Nephron progenitor cell (in vitro differentiated cells): ENCODE results near the gene RNF186.

ENCODE experiments used
- DNase-seq: peaks from one replicate; pipeline ENCODE4 v3.0.0; 2021
- H3K27ac Mint-ChIP-seq: 2 replicates; pipeline ENCODE4 v1.8.0; 2021; ENCODE audit warnings: mild to moderate bottlenecking, moderate library complexity, mixed read lengths
- H3K27me3 Mint-ChIP-seq: 2 replicates; pipeline ENCODE4 v1.8.0; 2021; ENCODE audit warnings: mild to moderate bottlenecking, low read depth, mixed read lengths; ENCODE audit not compliant: poor library complexity
- H3K36me3 Mint-ChIP-seq: 2 replicates; pipeline ENCODE4 v1.8.0; 2021; ENCODE audit warnings: low read depth, mixed read lengths
- H3K4me1 Mint-ChIP-seq: 2 replicates; pipeline ENCODE4 v1.8.0; 2021; ENCODE audit warnings: mixed read lengths
- H3K4me3 Mint-ChIP-seq: 2 replicates; pipeline ENCODE4 v1.8.0; 2021; ENCODE audit warnings: mild to moderate bottlenecking, moderate library complexity, mixed read lengths
- H3K9me3 Mint-ChIP-seq: 2 replicates; pipeline ENCODE4 v1.8.0; 2021; ENCODE audit warnings: mild to moderate bottlenecking, moderate library complexity, mixed read lengths
- CTCF ChIP-seq: fragments of 200-600 bp; sonication (generic); IDR thresholded peaks from 2 replicates; pipeline ENCODE4 v1.5.0; 2021; ENCODE audit warnings: antibody characterized with exemption

RNF186 gene

GRCh38 chr1:19780267-19780877 lies 34.7 kb downstream of the RNF186 start:
- peaks cover 31% of the 10 kb centered on the region for H3K27me3 Mint-ChIP-seq
- H3K4me1 Mint-ChIP-seq: peaks cover 5% of the 10 kb centered on the region
- no peak for TF ChIP-seq CTCF
- H3K4me3 Mint-ChIP-seq: no peak overlapping the region
- H3K9me3 Mint-ChIP-seq: no peaks in the 10 kb centered on the region
- no peak overlapping the region for H3K27ac Mint-ChIP-seq
- no peaks in the 10 kb centered on the region for H3K36me3 Mint-ChIP-seq
- DNase-seq: no peak

- Mint-ChIP-seq H3K27ac (no peak overlapping the region), H3K36me3 (no peaks in the 10 kb centered on the region), H3K27me3 (peaks cover 23% of the 10 kb centered on the region), H3K9me3 (no peaks in the 10 kb centered on the region), H3K4me1 (peaks cover 9% of the 10 kb centered on the region), H3K4me3 (no peak overlapping the region)
- no peak for DNase-seq
- no peak for TF ChIP-seq CTCF
These were observed 38.1 kb downstream of the RNF186 start for GRCh38 chr1:19776933-19777332.

GRCh38 chr1:19776287-19776686 lies 38.8 kb downstream of the RNF186 start:
- Mint-ChIP-seq H3K36me3 (no peaks in the 10 kb centered on the region), H3K27me3 (peaks cover 18% of the 10 kb centered on the region), H3K27ac (no peak overlapping the region), H3K4me1 (peaks cover 12% of the 10 kb centered on the region), H3K9me3 (no peaks in the 10 kb centered on the region), H3K4me3 (no peak overlapping the region)
- DNase-seq: no peak
- no peak for TF ChIP-seq CTCF

- H3K4me1 Mint-ChIP-seq: peaks cover 15% of the 10 kb centered on the region
These were observed 39.3 kb downstream of the RNF186 start for GRCh38 chr1:19775831-19776230.

GRCh38 chr1:19775317-19775716 lies 39.8 kb downstream of the RNF186 start:
- TF ChIP-seq CTCF: no peak

More at GRCh38 chr1:19775831-19776230, 39.3 kb downstream of the RNF186 start:
- no peak overlapping the region for H3K4me3 Mint-ChIP-seq
- no peak for TF ChIP-seq CTCF
- H3K27ac Mint-ChIP-seq: no peak overlapping the region
- no peaks in the 10 kb centered on the region for H3K9me3 Mint-ChIP-seq
- H3K27me3 Mint-ChIP-seq: peaks cover 18% of the 10 kb centered on the region
- H3K36me3 Mint-ChIP-seq: no peaks in the 10 kb centered on the region
- no peak for DNase-seq

GRCh38 chr1:19774180-19774785 lies 40.8 kb downstream of the RNF186 start:
- DNase-seq: no peak
- Mint-ChIP-seq H3K27me3 (peaks cover 12% of the 10 kb centered on the region), H3K4me1 (peaks cover 29% of the 10 kb centered on the region), H3K36me3 (no peaks in the 10 kb centered on the region), H3K9me3 (no peaks in the 10 kb centered on the region), H3K27ac (no peak overlapping the region), H3K4me3 (no peak overlapping the region)
- TF ChIP-seq CTCF: no peak

More at GRCh38 chr1:19775317-19775716, 39.8 kb downstream of the RNF186 start:
- H3K27ac Mint-ChIP-seq: no peak overlapping the region
- H3K36me3 Mint-ChIP-seq: no peaks in the 10 kb centered on the region
- H3K9me3 Mint-ChIP-seq: no peaks in the 10 kb centered on the region
- no peak overlapping the region for H3K4me3 Mint-ChIP-seq
- H3K27me3 Mint-ChIP-seq: peaks cover 12% of the 10 kb centered on the region
- peaks cover 18% of the 10 kb centered on the region for H3K4me1 Mint-ChIP-seq
- no peak for DNase-seq
